Vagina (tissue), 2 donors: ENCODE results near the gene CDH4. TPM values are rescaled to one million over a fixed set of nuclear protein-coding genes. Genes with fewer than 3 reads are reported as not detected.

Experiments used
- DNase-seq, 2 donors: peaks; one replicate each; pipeline ENCODE4 v3.0.0-alpha.2; 2017; ENCODE audit errors: extremely low spot score in 2 of 2
- H3K27ac ChIP-seq: fragments of 200-600 bp; sonication (generic); one replicate; pipeline ENCODE4 v1.5.1; 2019
- H3K27me3 ChIP-seq: fragments of 200-600 bp; sonication (generic); one replicate; pipeline ENCODE4 v1.5.1; 2019
- H3K36me3 ChIP-seq, 2 donors: fragments of 200-600 bp; sonication (generic); one replicate each; pipeline ENCODE4 v1.5.1; 2017 to 2019
- H3K4me1 ChIP-seq: fragments of 200-600 bp; sonication (generic); one replicate; pipeline ENCODE4 v1.5.1; 2019
- H3K4me3 ChIP-seq, 2 donors: fragments of 200-600 bp; sonication (generic); 1 replicate in 1 of 2; 2 replicates in 1 of 2; pipeline ENCODE4 v1.5.1; 2016 to 2019
- H3K9me3 ChIP-seq: fragments of 200-600 bp; sonication (generic); one replicate; pipeline ENCODE4 v1.5.1; 2019
- CTCF ChIP-seq, 3 experiments: fragments of 450-650 bp in 2 of 3; fragments of 200-600 bp in 1 of 3; sonication (generic) in 1 of 3; IDR thresholded peaks; one replicate each; pipeline ENCODE4 v1.5.1; 2017 to 2019; ENCODE audit warnings: antibody characterized with exemption in 3 of 3, mild to moderate bottlenecking in 2 of 3, moderate library complexity in 2 of 3
- POLR2A ChIP-seq, 2 donors: fragments of 450-650 bp; IDR thresholded peaks; one replicate each; pipeline ENCODE4 v1.6.1; 2017; ENCODE audit warnings: antibody characterized with exemption in 2 of 2, mild to moderate bottlenecking in 2 of 2, moderate library complexity in 2 of 2
- POLR2AphosphoS5 ChIP-seq, 2 donors: sonication (generic); formaldehyde crosslinking; IDR thresholded peaks; one replicate each; pipeline ENCODE4 v1.9.0; 2017; ENCODE audit warnings: antibody characterized with exemption in 2 of 2, mild to moderate bottlenecking in 2 of 2, low read depth in 1 of 2; ENCODE audit not compliant: insufficient read depth in 1 of 2
- intact Hi-C: fragments of 100-400 bp; cut with DNase I; formaldehyde crosslinking; loops from one replicate; pipeline ENCODE4 v1.15.1; 2023
- total RNA-seq: library from RNA; depleted of rRNA; stranded (reverse); fragments of >200 nt; gene quantifications from one replicate; pipeline ENCODE4 v1.2.3, GENCODE V29; 2016

CDH4 gene
- total RNA-seq, 1 donor from 2014 or later: 0.25 TPM

- Histone ChIP-seq H3K27ac (no peak overlapping the region), H3K36me3 (no peaks in the 10 kb centered on the region), H3K27me3 (no peaks in the 10 kb centered on the region), H3K9me3 (no peaks in the 10 kb centered on the region), H3K4me3 (no peak overlapping the region), H3K4me1 (no peaks in the 10 kb centered on the region)
- DNase-seq: no peak
- intact Hi-C loops: no loop called here
- TF ChIP-seq POLR2A (IDR thresholded peaks at IDR 0.05) (no peak), CTCF (IDR thresholded peaks at IDR 0.05) (no peak), POLR2AphosphoS5 (IDR thresholded peaks at IDR 0.05; ENCODE audit: insufficient read depth in 1 of 2, low read depth in 1 of 2) (no peak)
Measured at GRCh38 chr20:61295682-61296628, 43.9 kb downstream of the CDH4 start.

DNA sequence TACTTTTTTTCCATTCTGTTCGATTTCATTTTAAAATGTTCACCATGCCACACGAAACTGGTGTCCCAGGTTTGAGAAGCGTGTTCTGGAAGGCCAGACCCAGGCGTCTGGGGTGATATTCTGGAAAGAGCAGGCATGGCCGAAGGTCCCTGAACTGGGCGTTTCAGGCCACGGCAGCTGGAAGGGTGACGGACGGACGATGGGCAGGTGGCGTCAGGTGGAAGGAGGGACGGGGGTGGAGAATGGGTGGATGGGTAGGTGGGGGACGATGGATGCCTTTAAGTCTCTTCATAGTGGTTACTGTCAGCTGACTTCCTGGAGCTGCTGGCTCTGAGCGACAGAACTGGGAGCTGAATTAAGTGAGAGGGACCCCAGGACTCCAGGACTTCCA, 44.6 kb downstream of the CDH4 start:
- no peak for DNase-seq

DNA sequence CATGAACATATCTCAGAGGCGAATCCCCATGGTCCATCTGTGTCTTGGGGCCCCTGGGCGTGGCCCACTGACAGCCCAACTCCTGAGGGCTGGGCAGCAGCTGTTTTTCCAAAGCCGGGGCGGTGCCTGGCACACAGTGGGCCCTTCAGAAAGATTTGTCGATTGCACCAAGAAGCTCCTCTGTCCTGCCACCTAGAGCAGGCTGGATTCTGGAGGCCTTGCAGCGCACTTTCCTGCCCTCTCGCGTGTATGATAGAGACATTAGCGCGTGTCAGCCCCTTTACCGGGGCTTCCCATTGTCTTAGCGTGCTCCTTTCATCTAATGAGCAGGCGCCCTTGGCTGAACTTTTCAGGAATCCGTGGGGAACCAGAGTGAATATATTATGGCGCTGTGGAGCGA, 45.4 kb downstream of the CDH4 start:
- Histone ChIP-seq H3K27me3 (no peaks in the 10 kb centered on the region), H3K27ac (no peak overlapping the region), H3K36me3 (no peaks in the 10 kb centered on the region), H3K4me3 (no peak overlapping the region), H3K9me3 (no peaks in the 10 kb centered on the region), H3K4me1 (no peaks in the 10 kb centered on the region)
- TF ChIP-seq POLR2AphosphoS5 (IDR thresholded peaks at IDR 0.05; ENCODE audit: insufficient read depth in 1 of 2, low read depth in 1 of 2) (no peak), CTCF (IDR thresholded peaks at IDR 0.05) (no peak), POLR2A (IDR thresholded peaks at IDR 0.05) (no peak)
- DNase-seq: no peak
- intact Hi-C loops: no loop called here

More for the DNA sequence above, 44.6 kb downstream of the CDH4 start:
- intact Hi-C loops: no loop called here
- H3K36me3 ChIP-seq: no peaks in the 10 kb centered on the region
- no peaks in the 10 kb centered on the region for H3K4me1 ChIP-seq
- H3K27me3 ChIP-seq: no peaks in the 10 kb centered on the region
- H3K27ac ChIP-seq: no peak overlapping the region
- H3K9me3 ChIP-seq: no peaks in the 10 kb centered on the region
- TF ChIP-seq CTCF (IDR thresholded peaks at IDR 0.05) (no peak), POLR2AphosphoS5 (IDR thresholded peaks at IDR 0.05; ENCODE audit: insufficient read depth in 1 of 2, low read depth in 1 of 2) (no peak), POLR2A (IDR thresholded peaks at IDR 0.05) (no peak)
- H3K4me3 ChIP-seq: no peak overlapping the region

DNA sequence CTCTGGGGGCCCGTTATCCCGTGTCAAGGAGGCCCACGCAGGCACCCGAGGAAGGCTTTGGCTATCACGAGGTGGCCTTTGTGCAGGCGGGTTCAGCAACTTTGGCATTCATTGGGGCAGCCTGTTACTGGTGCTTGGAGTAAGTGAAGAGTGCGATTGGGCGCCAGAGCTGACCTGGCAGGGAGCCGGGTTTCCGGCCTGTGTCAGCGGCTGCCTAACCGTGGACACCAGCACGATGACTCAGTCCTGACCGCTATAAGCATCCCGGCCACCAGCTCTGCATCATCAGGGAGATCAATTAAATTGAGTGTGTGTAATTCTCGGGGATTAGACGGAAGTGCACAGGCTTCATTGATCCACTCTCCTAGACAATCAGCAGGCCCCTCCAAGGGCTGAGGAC, 45.9 kb downstream of the CDH4 start:
- H3K4me3 ChIP-seq: no peak overlapping the region
- H3K27me3 ChIP-seq: no peaks in the 10 kb centered on the region
- no peak overlapping the region for H3K27ac ChIP-seq
- H3K9me3 ChIP-seq: no peaks in the 10 kb centered on the region
- H3K4me1 ChIP-seq: no peaks in the 10 kb centered on the region
- no peak for DNase-seq
- TF ChIP-seq POLR2AphosphoS5 (IDR thresholded peaks at IDR 0.05; ENCODE audit: insufficient read depth in 1 of 2, low read depth in 1 of 2) (no peak), POLR2A (IDR thresholded peaks at IDR 0.05) (no peak), CTCF (IDR thresholded peaks at IDR 0.05) (no peak)
- intact Hi-C loops: no loop called here
- no peaks in the 10 kb centered on the region for H3K36me3 ChIP-seq

DNA sequence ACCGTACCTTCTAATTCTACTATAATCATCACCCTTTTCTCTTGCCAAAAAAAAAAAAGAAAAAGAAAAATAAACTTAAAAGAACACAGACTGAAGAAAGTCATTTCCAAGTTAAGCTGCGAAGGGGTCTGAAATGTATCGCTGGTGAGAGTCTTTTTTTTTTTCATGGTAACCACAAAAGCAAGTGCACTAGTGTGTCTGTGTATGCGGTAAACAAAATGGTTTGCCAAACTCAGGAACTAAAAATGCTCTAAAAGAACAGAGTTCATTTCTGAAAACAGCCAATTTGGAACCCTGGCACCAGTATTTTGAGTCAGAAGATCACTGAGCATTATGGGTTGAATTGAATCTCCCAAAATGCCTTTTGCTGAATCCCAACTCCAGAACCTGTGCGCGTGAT, 46.6 kb downstream of the CDH4 start:
- DNase-seq: no peak
- Histone ChIP-seq H3K27me3 (no peaks in the 10 kb centered on the region), H3K36me3 (no peaks in the 10 kb centered on the region), H3K9me3 (no peaks in the 10 kb centered on the region), H3K4me3 (no peak overlapping the region), H3K27ac (no peak overlapping the region), H3K4me1 (no peaks in the 10 kb centered on the region)
- intact Hi-C loops: no loop called here
- TF ChIP-seq CTCF (IDR thresholded peaks at IDR 0.05) (no peak), POLR2A (IDR thresholded peaks at IDR 0.05) (no peak), POLR2AphosphoS5 (IDR thresholded peaks at IDR 0.05; ENCODE audit: insufficient read depth in 1 of 2, low read depth in 1 of 2) (no peak)
